NCI-H146 (cell line): ENCODE measurements around the gene HNRNPR.
A peak's percentile ranks its signal among the peaks of the same experiment; 100 is the strongest.

Experiments used
- DNase-seq: peaks from one replicate; lab custom pipeline; 2025; lab: John Stamatoyannopoulos, UW

Gene HNRNPR

DNA sequence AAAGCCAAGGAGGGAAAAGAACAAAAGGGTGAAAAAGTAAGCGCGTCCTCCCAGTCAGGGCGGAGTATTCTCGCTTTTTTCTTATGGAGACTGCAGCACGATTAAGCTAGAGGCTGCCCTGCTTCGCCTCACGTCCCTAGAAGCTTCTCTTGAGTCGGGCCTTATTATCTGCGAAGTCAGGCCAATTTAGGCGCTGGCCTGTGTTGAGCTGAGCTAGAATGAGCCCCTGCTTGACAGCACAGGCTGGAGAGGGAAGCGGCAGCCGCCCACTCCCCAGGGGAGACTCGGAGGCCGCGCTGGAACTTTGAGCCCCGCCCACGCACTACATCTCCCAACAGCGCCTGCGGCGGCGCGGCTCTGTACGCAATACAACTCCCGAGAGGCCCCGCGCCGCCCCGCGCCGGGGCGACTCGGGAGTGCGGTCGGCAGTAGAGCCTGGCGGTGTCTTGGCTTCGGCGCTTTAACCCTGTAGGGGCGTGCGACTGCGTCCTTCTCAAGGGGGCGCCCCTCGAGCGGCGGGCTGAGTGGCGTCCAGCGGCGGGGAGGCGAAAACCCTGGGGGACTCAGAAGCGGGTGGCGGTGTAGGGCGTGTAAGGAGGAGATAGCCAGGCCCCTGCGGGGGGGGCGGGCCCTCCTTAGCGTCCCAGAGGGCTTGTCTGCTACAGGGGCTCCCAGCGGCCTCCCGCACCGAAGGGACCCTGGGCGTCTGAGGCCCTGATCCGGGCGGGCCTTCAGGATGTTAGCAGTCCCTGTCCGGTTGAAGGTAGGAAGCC lies 24.7 kb upstream of the HNRNPR start:
- DNase-seq, result peak; percentile 90

DNA sequence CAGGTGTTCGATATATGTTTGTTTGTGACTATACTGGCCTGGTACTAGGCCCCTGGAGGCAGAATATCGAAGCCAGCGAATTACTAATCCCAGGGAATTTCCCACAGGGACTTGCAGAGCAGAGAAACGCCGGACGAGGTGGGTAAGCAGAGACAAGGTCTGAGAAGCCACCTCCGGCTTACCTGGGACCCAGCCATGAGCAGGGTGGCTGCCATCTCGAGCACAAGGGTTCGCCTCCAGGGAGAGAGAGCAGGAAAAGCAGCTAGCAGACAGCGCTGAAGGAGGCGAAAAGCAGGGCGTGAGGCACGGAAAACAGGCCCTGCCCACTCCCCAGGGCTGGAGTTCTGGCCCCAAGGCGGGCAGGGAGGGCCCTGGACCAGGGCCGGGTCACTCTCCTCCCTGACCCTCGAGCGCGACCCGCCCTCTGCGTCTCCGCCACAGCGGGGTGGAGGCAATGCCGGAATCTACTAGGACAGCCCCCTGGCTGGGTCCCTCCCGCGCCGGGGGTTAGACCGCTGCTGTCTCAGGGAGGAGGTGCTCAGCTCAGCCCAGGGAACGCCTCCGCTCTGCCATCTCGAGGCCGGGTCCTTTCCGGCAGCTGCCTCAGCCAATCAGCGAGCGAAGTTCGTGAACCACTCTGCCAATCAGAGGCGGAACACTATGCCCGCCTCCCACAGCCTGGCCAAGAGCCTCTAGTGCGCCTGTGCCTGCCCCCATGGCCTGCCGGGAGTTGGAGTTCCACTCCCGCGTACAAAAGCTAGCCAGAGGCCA lies 23.9 kb upstream of the HNRNPR start:
- peak; percentile 97 for DNase-seq

DNA sequence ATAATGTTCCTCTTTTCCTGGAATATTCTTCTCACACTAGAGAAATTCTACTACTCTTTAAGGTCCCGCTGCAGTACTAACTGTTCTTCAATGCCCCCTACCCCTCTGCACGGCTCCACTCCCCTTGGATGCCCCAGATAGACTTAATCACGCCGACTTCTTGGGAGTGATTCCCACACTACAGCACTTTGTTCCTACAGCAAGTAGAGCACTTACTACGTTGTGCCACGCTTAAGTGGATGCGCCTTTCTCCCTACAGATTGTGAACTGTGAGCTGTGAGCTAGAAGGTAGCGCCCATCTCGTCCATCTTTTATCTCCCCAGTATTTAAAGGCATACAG lies 23.3 kb upstream of the HNRNPR start:
- DNase-seq, result peak; percentile 38

DNA sequence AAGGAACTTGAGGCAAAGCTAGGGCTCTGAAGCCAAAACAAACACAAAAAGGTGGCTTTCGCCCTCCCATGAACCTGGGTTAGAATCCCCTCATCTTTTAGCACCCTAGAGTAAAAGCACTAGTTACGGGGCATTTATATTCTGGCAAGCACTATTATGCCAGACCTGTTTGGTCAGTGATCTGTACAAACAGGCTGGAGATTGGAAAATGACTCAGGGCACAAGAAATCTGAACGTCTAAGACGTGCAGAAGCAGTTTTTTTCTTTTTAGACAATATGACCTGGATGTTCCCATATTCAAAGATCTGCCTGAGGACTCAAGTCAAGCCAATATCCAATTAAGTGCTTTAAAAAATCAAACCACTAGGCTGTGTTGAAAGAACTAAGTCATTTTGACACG lies 22.5 kb upstream of the HNRNPR start:
- DNase-seq, result no peak

DNA sequence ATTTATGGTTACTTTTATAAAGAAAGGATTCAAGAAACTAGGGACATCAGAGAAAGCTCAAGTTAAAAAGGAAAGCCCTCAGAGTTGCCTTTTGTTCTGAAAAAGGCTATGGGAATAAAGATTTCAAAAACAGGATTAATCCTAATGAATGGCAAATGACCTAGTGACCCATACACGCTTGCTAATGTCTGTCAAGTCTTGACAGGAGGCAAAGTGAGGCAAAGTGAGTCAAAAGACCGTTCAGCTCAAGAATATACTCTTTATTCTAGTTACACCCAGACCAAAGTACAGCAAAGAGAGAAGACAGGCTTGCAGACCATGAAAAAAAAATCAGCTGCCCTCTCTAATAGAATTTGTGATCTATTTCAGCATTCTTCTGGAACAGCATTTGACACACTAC lies 22.1 kb upstream of the HNRNPR start:
- no peak for DNase-seq

GRCh38 chr1:23362218-23362713 lies 18.2 kb upstream of the HNRNPR start:
- no peak for DNase-seq

DNA sequence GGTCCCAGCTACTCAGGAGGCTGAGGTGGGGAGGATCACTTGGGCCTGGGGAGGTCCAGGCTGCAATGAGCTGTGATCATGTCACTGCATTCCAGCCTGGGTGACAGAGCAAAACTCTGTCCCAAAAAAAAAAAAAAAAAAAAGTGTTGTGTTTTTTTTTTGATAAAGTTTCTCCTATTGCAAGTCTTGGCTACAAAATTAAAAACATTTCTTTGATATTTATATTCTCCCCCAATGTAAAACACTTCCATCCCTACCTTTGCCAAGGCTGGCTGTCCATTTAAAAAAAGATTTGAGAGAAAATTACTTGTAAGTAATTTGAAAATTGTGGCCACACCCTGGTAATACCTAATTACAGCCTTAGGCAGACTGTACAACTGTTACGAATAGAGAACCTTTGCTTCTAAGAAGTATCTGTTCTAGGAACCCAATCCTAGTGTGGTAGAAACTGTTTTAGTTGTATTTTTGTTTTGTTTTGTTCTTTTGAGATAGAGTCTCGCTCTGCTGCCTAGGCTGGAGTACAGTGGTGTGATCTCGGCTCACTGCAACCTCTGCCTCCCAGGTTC lies 14.3 kb upstream of the HNRNPR start:
- no peak for DNase-seq

DNA sequence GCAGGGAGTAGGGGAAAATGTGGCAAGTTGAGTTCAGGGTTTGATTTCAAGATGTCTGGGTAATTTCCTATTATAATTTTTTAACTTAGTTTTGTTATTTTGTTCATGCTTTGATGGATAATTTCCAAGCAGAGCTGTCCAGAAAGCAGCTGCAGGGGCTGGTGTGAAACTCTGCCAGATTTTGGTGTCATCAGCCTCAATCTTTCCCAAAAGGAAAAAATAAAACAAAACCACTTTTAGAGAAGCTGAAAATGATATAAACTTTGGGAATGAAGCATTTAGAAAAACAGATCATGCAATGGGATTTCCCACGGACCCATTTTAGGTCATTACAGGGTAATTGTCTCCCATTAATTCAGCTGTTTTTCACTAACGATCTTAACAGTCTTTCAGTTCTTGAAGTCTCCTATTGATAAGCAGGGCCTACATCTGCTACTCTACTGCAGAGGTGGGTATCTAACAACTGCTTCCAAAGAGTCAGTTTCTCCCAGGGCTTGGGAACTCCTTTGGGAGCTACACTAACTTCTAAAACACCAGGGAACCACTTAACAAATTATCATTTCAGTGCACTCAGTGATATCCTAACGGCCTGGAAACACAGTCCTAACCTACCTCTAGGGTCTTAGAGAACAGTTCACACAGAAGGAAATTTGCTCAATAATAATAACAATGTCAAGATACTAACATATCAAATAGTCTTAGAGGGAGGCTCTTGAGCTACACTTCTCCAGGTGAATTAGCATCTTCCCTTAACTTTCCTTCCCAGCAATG lies 13.2 kb upstream of the HNRNPR start:
- no peak for DNase-seq

GRCh38 chr1:23356471-23357137 lies 12.5 kb upstream of the HNRNPR start:
- DNase-seq, result peak; percentile 14

DNA sequence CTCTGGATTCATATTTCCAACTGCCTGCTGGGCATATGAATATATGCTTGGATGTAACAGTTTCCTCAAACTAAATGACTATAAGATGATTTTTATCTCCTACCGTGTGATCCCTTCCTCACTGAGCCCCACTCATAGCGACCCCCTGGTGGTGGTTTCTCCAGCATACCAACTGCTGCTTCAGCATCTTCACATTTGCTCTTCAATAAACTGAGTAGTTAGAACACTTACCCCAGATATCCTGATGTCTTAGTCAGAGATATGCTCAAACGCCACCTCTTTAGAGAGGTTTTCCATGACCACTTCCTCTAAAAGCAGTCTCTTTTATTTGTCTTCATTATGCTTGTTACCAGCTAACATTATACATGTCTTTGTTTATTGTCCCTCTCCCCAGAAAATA lies 10.2 kb upstream of the HNRNPR start:
- no peak for DNase-seq

DNA sequence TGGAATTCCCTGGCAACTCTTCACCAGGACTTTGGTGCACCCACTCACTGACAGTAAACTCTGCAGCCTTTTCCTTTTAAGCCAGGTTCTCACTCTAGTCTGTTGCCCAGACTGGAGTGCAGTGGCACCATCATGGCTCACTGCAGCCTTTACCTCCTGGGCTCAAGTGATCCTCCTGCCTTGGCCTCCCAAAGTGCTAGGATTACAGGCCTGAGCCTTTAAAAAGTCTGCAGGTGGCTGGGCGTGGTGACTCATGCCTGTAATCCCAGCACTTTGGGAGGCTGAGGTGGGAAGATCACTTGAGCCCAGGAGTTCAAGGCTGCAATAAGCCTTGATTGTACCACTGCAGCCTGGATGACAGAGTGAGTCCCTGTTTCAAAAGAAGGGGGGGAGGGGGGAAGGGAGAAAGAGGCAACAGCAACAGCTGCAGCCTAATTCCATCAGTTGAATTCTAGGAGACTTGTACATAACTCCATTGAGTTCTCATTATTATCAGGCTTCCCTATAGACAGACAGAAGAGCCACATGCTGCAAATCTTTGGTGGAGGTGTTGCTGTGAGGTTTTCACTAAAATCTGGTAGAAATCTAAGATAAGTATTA lies 8.1 kb upstream of the HNRNPR start:
- DNase-seq, result no peak

DNA sequence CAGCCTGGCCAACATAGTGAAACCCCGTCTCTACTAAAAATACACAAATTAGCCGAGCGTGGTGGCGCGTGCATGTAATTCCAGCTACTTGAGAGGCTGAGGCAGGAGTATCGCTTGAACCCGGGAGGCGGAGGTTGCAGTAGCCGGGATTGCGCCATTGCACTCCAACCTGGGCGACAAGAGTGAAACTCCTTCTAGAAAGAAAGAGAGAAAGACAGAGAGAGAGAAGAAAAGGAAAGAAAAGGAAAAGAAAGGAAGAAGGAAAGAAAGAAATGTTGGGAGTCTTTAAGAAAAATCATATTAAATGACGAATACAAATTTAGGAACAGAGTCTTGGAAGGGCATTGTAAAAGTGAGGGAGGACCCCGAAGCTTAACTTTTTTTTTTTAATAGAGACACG lies 1.8 kb upstream of the HNRNPR start:
- DNase-seq, result no peak

DNA sequence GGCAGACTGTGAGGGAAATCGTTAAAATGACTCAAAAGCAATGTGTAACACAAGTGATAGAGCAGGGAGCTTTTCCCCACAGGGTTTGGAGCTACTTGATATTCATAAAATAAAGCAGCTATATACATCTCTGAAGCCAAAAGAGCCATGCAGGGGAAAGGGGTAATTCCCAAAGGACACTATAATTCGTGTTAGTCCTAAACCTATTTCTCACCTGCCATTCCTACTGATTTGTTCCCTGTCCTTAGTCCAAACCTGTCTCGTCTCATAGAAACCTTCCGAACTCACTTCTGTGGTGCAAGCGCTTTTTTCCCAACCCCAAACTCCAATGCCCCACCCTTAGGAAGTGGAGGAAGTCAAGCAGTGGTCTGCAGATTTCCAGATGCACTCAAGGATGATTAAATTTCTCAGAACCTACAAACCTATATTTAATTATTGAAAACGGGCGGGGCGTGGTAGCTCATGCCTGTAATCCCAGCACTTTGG lies 946 bp upstream of the HNRNPR start:
- peak; percentile 48 for DNase-seq

DNA sequence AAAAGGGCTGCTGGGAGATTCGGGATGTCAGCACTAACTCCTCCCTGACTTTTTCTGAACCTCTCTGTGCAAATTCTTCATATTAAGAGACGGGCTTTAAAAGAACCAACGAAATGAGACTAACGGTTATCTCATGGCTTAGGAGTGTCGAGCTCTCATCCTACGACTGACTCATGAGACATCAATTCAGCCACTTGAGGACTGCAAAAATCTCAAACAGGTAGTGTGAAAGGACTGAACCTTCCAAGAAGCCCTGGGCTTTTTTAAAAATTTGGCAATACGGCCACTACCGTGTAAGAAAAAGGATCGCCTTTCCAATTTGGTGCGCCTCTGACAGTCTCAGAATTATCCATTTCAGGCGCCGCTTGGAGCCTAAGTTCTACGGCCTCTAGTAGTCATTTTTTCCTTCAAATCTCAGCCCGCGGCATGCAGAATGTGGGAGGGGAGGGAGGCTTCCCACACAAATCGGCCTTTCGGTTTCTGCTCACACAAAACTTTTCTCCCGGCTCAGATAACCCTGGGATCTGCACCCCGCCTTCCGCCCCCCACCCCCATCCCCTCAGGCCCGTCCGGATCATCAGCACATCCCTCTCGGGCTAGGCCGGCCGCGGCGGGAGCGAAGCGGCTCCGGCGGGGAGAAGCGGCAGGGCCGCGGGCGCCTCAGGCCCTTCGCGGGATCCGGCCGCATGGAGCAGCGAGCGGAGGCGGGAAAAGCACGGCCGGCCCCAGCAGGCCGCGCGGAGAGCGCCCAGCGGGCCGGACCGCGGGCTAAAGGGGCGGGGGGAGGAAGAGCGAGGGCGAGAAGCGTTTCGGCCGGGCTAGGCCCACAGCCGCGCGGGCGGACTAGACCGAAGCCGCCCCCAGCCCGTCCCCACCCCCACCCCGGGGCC lies 618 bp downstream of the HNRNPR start:
- peak; percentile 36 for DNase-seq

DNA sequence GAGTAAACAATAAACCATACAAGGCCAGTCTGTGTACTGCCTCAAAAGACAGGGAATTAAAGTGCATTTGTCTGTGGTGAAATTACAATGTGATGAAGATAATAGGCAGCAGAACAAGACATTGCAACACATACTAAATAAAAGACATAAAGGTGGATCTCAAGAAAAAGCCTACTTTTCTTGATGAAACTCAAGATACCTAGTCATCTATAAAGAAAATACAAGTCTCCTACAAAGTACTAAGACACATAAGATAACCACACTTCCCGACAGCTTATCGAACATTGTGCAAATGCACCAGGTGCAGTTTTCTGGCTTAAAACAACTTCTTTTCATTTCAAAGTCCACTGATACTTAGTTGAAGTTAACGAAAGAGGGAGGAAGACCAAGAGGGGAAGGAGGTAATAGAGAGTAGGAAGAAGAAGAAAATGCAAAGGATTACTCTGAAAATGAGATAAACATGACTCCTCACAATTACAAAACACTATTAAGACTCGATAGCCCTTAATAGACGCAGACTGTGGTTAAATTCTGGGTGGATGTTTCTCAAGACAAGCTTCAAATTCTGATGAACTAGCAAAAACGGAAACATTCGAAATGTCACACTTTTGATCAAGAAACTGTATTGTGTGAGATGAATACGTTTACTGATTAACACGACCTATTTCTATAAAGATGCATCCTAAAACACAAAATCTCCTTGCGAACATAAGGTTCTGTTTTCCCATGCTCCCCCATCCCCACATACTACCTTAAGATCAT lies 2.0 kb downstream of the HNRNPR start:
- DNase-seq, result no peak

DNA sequence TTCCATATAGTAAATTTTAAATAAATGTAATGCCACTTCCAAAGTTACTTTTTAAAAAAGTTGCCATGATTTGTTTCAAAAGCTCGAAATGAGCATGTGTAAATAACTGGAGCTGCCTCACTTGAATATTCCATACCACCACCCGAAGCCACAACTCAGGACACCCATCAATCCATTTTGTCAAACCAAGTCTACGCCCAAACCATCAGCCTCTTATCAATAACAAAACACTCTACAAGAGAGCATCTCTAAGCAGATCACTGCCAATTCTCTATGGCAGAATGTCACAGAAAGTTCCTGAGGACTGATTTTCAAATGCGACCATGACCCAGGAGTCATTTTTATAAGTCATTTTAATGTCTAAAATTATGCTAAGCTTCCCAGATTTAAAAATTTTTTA lies 4.5 kb downstream of the HNRNPR start:
- no peak for DNase-seq

GRCh38 chr1:23337869-23338268 lies 6.2 kb downstream of the HNRNPR start:
- no peak for DNase-seq

- no peak for DNase-seq
These were observed 12.4 kb downstream of the HNRNPR start for GRCh38 chr1:23331713-23332112.

DNA sequence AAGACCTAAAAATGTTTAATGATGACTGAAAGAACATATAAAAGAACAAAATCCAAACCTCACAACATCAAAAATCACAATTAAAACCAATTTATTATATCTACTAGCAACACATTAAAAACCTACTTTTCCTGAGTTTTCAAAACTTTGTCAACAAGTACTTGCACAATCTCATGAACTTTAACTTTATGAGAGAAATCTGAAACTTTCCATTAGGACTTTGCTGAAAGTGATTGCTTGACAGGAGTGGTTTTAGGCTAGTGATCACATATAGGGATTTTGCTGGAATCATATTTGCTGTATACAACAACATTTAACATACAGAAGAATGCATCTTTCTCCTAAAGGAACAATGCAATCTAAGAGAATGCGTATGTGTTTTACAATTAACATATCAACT lies 13.2 kb downstream of the HNRNPR start:
- DNase-seq, result no peak
